HG02938 (cell line): ENCODE measurements around the gene RASSF5.
"Not testable (repeated sequence)": the region's sequence is repeated elsewhere in the genome, so short reads cannot be mapped to it uniquely, and the experiment has no call there.

Experiments
- ATAC-seq: cut with Tn5 transposase; IDR thresholded peaks from one replicate; pipeline ENCODE4 v1.9.1; 2021; ENCODE audit warnings: mild to moderate bottlenecking, moderate library complexity; ENCODE audit not compliant: unreplicated experiment

RASSF5 gene

GRCh38 chr1:206626396-206626795 lies 119.1 kb downstream of the RASSF5 start:
- ATAC-seq: not testable (repeated sequence)

GRCh38 chr1:206628916-206629315 lies 121.6 kb downstream of the RASSF5 start:
- no peak for ATAC-seq

- ATAC-seq: no peak
Measured at GRCh38 chr1:206631085-206631509, 123.8 kb downstream of the RASSF5 start.

GRCh38 chr1:206633708-206634121 lies 126.4 kb downstream of the RASSF5 start:
- no peak for ATAC-seq

GRCh38 chr1:206634365-206635079 lies 127.2 kb downstream of the RASSF5 start:
- ATAC-seq: no peak

- ATAC-seq: peak; percentile 73
Measured at GRCh38 chr1:206635080-206635977, 128.0 kb downstream of the RASSF5 start, which contains the start of gene DYRK3. Gene DYRK3 (plus strand): TSS chr1:206635536. CDS start chr1:206635704, 168 bp downstream.

GRCh38 chr1:206635978-206636345 lies 128.6 kb downstream of the RASSF5 start:
- no peak for ATAC-seq

DNA sequence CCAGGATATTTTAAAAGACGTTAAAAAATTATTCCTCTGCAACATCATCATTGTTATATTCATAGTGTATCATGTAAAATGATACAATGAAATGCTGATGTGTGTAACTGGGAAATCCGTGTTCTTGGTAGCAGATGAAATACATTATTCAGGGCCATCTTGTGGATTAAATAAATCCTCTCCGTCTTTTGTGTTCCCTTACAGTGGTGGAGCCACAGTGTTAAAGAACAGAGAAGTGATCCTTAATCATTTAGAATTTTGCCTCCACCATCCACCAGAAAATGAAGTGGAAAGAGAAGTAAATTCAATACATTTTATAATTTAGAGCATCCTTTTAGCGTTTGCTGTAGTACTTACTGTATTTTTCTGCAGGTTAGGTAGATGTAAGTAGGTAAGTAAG lies 129.3 kb downstream of the RASSF5 start:
- no peak for ATAC-seq

DNA sequence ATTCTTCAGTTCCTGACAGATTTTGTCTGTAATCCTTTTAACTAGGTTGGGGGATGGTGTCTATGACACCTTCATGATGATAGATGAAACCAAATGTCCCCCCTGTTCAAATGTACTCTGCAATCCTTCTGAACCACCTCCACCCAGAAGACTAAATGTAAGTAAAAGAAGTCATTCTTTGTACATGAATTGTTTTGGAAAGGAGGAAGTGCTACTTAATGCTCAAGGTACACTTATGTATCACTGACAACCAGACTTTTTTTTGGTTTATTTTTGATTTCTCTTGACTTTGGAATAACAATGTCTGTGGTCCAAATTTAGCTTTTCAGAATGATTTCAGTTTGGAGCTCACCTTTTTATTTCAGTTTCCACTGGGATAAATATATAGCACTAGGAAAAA lies 130.3 kb downstream of the RASSF5 start:
- no peak for ATAC-seq
